Activated CD8-positive, alpha-beta memory T cell treated with anti-CD3 and anti-CD28 coated beads, Interleukin-2, amount 50 U/mL, for 1 hour (primary cell): ENCODE measurements around the gene EPM2A.
"Not testable (repeated sequence)": the region's sequence is repeated elsewhere in the genome, so short reads cannot be mapped to it uniquely, and the experiment has no call there.

ENCODE experiments used
- DNase-seq: peaks from one replicate; pipeline ENCODE4 v3.0.0-alpha.2; 2020; ENCODE audit errors: extremely low read depth

The EPM2A gene

DNA sequence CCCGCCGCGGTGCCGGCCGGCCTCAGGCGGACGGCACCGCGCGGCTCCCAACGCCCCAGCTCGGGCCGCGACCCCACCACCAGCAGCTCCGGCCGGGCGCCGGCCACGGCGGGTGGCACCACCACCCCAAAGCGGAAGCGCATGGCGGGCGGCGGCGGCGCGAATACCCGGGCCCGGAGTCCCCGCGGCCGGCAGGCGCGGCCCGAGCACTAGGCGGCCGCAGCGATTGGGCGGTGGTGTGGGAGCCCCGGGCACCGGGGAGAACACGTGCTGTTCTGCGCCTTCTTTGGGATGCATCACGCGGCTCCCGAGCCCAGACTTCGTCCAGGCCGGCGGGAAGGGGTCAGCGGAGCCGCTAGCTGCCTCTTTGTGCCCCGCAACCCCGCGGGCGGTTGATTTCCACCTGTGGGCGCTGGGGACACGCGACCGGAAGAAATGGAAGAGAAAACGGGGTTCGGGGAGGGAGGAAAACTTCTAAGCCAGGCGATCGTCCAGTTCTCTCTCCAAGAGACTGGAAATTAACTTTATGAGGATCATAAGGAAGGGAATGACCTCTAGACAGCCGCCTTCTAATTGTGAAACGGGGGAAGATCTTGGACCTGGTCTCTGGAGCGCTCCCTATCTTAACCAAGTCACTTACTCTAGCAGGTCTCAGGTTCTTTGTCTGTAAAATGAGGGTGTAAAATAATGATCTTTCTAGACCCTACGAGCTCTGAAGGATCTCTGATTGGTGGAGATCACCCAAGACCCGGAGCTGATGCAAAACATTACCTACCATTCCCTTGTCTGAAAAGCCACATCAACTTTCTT lies at the start of gene EPM2A:
Gene EPM2A, minus strand, starts transcription at position 165 of the 810 bp plus-strand sequence. Its CDS starts 22 bp downstream, at position 143.
- DNase-seq, result no peak

DNA sequence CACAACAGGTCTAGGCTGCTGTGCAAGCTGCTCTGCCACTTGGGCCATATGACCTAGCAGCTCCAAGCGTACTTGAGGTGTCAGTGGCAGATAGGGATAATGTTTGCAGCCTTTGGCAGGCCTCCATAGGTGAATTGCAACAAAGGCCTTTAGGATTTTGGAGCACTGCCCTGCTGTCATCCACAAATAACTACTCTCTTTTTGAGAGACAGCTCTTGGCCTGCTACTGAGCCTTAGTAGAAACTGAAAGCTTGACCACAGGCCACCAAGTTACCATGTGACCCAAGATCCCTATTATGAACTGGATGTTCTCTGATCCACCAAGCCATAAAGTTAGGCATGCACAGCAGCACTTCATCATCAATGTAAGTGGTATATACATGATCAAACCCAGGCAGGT lies 49.4 kb upstream of the EPM2A start:
- no peak for DNase-seq

DNA sequence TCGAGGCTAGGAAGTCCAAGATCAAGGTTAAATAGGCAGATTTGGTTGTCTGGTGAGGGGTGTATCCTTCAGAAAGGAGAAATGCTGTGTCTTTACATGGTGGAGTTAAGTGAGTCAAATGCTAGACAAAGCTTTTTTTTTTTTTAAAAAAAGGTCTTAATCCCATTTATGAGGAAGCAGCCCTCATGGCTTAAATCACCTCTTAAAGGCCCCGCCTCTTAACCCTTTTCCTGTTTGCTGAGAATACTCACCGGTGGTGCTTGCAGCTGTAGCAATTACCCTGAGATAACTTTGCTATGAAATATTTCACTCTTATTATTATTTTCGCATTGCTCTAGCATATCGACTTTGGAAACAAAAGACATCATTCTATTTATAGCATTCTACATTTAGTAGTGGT lies 48.5 kb upstream of the EPM2A start:
- DNase-seq, result no peak

DNA sequence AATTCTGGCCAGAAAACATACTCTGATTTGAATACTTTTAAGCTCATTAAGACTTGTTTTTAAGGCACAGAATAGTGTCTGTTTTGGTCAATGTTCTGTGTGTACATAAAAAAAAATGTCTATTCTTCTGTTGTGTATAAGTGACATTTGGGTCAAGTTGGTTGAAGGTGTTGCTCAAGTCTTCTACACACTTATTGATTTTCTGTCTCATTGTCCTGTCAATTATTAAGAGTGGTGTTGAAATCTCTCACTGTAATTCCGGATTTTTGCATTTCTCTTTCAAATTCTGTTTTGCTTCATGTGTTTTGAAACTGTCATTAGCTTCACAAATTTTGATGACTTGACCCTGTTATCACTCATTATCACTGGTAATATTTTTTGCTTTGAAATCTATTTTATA lies 37.5 kb upstream of the EPM2A start:
- DNase-seq, result no peak

DNA sequence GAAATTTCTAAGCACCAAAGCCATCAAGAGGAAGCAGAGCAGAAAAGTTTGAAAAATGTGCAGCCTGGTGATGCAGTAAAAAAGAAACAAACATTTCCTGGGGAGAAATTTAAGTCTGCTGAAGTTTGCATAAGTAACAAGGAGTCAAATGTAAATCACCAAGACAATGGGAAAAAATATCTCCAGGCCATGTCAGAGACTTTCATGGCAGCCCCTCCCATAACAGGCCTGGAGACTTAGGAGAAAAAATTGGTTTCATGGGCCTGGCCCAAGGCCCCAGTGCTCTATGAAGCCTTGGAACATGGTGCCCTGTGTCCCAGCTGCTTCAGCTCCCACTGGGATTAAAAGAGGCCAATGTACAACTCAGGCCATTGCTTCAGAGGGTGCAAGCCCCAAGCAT lies 30.1 kb upstream of the EPM2A start:
- no peak for DNase-seq

DNA sequence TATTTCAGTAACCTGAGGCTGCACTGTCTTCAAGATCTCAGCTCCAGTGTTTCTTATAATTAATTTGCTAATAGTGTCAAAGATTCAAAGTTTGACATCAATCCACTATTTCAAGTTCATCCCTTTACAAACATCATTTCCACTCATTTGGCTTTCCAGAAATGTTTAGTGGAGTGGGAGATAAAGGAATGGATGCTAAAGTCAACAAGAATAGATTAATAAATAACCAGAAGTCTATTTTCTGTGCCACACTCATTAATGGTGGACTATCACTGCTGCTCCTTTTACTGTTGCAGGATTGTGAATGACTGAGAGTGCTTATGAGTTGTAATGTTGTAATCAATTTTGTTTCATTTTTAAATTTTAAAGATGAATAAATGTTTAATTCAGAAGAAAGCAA lies 28.4 kb upstream of the EPM2A start:
- DNase-seq, result no peak

GRCh38 chr6:145761584-145761983 lies 26.3 kb upstream of the EPM2A start:
- no peak for DNase-seq

DNA sequence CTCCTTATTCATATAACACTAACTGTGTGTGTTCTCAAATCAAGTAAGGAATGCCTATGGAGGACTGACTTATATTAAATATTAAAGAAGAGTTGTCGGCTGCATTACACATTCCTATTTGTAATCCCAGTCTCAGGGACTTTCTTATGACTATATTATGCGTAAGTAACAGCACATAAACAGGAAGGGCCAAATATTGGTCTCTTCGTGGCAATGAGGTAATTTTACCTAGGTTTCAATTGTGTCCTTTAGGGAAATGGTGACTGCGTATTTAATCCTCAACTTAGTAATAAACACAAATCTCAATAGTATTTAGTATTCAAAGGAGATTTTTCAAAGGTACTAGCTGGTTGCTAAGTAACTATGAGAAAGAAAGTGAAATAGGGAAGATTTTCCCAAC lies 22.8 kb upstream of the EPM2A start:
- no peak for DNase-seq

- DNase-seq, result no peak
Observed at GRCh38 chr6:145756170-145756662, 20.9 kb upstream of the EPM2A start.

DNA sequence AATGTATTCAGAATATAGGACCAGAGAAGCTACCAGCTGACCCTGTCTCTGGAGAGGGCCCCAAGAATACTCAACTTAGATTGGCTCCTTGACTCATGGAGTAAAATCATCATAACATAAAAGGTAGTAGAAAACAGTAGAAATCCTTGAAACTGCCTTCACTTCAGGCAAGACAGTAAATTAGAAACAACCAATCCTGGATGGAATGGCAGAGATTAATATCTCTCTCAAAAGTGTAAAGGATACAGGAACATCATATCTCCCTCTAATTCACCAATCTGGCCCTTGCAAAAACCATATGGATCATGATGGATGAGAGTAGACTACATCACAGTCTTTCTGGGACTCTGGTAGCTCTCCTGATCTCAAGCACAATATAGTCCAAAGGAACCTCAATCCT lies 20.4 kb upstream of the EPM2A start:
- DNase-seq, result no peak

GRCh38 chr6:145752638-145753037 lies 17.3 kb upstream of the EPM2A start:
- no peak for DNase-seq

GRCh38 chr6:145749632-145750031 lies 14.3 kb upstream of the EPM2A start:
- DNase-seq, result no peak

- DNase-seq, result no peak
Observed at GRCh38 chr6:145745861-145746260, 10.5 kb upstream of the EPM2A start.

DNA sequence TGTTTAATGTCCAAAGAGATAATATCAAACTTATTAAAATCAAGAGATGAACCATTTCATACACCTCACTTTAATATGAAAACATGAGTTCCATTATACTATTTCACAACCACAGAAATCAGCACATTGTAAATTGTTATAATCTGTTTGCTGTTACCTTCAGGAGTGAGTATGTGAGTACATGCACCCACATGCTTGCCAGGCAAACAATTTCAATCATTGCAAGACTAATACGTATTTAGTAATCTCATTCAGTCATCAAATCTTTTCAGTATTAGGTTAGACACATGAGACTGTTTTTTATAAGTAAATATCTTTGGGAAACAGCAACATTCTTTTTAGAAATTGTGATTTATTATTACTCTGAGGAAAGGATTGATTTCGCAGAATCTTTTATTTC lies 9.3 kb upstream of the EPM2A start:
- no peak for DNase-seq

DNA sequence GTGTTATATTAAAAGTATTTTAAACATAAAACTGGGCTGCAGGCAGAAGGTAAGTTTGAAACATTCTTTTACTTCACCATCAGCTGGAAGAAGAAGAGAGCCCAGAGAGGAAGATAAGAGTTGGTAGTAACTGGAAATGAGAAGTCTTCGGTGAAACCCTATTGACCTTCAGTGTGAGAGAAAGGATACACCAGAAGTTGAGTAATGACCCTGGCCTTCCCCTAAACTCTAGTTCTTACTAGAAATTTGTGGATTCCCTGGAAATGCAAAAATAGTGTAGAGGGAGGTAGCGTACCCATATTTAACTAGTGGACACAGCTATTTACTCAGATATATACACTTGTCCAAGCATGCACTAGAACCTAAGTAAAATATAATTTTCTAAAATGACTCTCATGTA lies 8.0 kb upstream of the EPM2A start:
- no peak for DNase-seq

- not testable (repeated sequence) for DNase-seq
Observed at GRCh38 chr6:145742472-145742871, 7.2 kb upstream of the EPM2A start.

DNA sequence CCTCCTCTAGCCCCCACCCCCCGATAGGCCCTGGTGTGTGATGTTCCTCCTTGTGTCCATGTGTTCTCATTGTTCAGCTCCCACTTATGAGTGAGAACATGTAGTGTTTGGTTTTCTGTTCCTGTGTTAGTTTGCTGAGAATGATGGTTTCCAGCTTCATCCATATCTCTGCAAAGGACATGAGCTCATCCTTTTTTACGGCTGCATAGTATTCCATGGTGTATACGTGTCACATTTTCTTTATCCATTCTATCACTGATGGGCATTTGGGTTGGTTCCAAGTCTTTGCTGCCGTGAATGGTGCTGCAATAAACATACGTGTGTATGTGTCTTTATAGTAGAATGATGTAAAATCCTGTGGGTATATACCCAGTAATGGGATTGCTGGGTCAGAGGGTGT lies 4.4 kb upstream of the EPM2A start:
- not testable (repeated sequence) for DNase-seq

DNA sequence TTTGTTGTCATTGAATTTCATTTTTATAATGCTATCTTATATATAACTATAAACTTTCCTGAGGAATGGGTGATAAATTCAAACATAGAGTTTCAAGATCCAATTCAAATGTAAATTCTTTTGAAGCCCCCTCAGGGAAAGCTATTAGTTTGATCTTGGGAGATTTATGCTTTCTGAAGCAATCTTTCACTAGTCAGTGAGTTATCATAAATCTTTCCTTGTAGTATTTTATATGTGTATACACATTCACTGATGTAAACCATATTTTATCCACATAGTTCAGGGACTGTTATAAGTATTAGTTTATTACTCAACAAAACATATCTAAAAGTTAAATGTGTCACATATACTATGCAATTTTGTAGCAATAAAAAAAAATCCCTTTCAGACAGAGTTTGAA lies 2.9 kb upstream of the EPM2A start:
- DNase-seq, result no peak

DNA sequence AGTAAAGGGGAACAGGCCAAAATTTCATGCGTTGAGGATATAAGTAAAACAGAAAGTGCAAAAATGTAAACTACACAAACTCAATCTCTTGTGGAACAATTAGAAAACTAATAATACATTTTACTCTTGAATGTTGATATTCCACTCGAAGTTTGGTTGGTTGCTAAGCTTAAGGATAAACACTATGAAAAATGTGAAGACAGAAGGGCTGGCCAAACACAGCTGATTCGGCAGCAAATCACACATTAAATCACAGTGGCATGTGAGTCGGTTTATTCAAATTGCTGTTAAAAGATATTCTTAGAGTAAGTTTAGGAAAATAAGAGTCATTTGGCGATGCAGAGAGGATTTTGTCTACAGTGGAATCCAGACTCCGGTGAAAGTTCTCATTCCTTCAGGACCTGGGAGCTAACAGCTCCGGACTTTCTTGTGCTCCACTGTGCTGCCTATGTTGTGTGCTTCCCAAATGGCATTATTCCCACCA lies 1.4 kb upstream of the EPM2A start:
- DNase-seq, result no peak

- DNase-seq, result peak; percentile 24
Observed at GRCh38 chr6:145734486-145735355, 599 bp downstream of the EPM2A start.

GRCh38 chr6:145733810-145734209 lies 1.5 kb downstream of the EPM2A start:
- no peak for DNase-seq

GRCh38 chr6:145733207-145733606 lies 2.1 kb downstream of the EPM2A start:
- DNase-seq, result no peak

DNA sequence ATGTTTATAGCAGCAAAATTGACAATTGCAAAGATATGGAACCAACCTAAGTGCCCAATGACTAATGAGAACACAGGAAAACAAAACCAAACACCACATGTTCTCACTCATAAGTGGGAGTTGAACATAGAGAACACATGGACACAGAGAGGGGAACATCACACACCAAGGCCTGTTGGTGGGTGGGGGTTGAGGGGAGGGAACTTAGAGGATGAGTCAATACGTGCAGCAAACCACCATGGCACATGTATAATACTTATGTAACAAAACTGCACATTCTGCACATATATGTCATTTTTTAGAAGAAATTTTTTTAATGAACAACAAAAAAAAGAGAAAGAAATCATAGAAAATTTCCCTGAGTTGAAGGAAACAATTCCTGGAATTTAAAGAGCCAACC lies 3.9 kb downstream of the EPM2A start:
- DNase-seq, result no peak
